ENCODE data around the gene ZNRF2.

Gene ZNRF2

GRCh38 chr7:30366606-30367005 is 82.2 kb downstream of the ZNRF2 start:
- H3K9me2 ChIP-seq (ENCODE audit: low read depth, low read length): no peaks in the 10 kb centered on the region
- no peaks in the 10 kb centered on the region for H3K27me3 ChIP-seq (ENCODE audit: insufficient read depth, low read length)
- H3K79me2 ChIP-seq (ENCODE audit: insufficient read depth, low read length): no peaks in the 10 kb centered on the region
- no peaks in the 10 kb centered on the region for H3K9me3 ChIP-seq (ENCODE audit: low read length)
- H3K4me3 ChIP-seq (ENCODE audit: low read depth, low read length, poor library complexity, severe bottlenecking): no peak overlapping the region
- no peak overlapping the region for H3K9ac ChIP-seq (ENCODE audit: low read length)
- H3K36me3 ChIP-seq (ENCODE audit: insufficient read depth, low read length): 0 out of 2 replicates have a peak, but pooled peaks cover 4% of the 10 kb centered on the region
- H2AFZ ChIP-seq (ENCODE audit: low read length): no peak overlapping the region
- H3F3A ChIP-seq (ENCODE audit: insufficient read depth, low read length): no peaks in the 10 kb centered on the region
- TF ChIP-seq EZH2 (IDR thresholded peaks at IDR 0.05; ENCODE audit: borderline replicate concordance, low read length) (no peak), CTCF (IDR thresholded peaks at IDR 0.05; ENCODE audit: low read length) (no peak)
- peaks cover 33% of the 10 kb centered on the region for H3K4me1 ChIP-seq (ENCODE audit: insufficient read depth, low read length, severe bottlenecking)
- no peak overlapping the region for H3K27ac ChIP-seq (ENCODE audit: low read depth, low read length, poor library complexity, severe bottlenecking)
- H4K20me1 ChIP-seq (ENCODE audit: insufficient read depth, low read length): no peaks in the 10 kb centered on the region
- H3K4me2 ChIP-seq (ENCODE audit: low read length): no peak overlapping the region

GRCh38 chr7:30367561-30367960 is 83.2 kb downstream of the ZNRF2 start:
- H3K27ac ChIP-seq (ENCODE audit: low read depth, low read length, poor library complexity, severe bottlenecking): no peak overlapping the region
- H3K27me3 ChIP-seq (ENCODE audit: insufficient read depth, low read length): no peaks in the 10 kb centered on the region
- H3F3A ChIP-seq (ENCODE audit: insufficient read depth, low read length): no peaks in the 10 kb centered on the region
- no peak overlapping the region for H2AFZ ChIP-seq (ENCODE audit: low read length)
- no peaks in the 10 kb centered on the region for H4K20me1 ChIP-seq (ENCODE audit: insufficient read depth, low read length)
- no peaks in the 10 kb centered on the region for H3K79me2 ChIP-seq (ENCODE audit: insufficient read depth, low read length)
- peaks cover 31% of the 10 kb centered on the region for H3K4me1 ChIP-seq (ENCODE audit: insufficient read depth, low read length, severe bottlenecking)
- no peaks in the 10 kb centered on the region for H3K9me3 ChIP-seq (ENCODE audit: low read length)
- TF ChIP-seq CTCF (IDR thresholded peaks at IDR 0.05; ENCODE audit: low read length) (no peak), EZH2 (IDR thresholded peaks at IDR 0.05; ENCODE audit: borderline replicate concordance, low read length) (no peak)
- H3K9me2 ChIP-seq (ENCODE audit: low read depth, low read length): no peaks in the 10 kb centered on the region
- peaks cover 11% of the 10 kb centered on the region; the same call in 1 of the 2 replicates for H3K36me3 ChIP-seq (ENCODE audit: insufficient read depth, low read length)
- no peak overlapping the region for H3K9ac ChIP-seq (ENCODE audit: low read length)
- no peak overlapping the region for H3K4me3 ChIP-seq (ENCODE audit: low read depth, low read length, poor library complexity, severe bottlenecking)
- no peak overlapping the region for H3K4me2 ChIP-seq (ENCODE audit: low read length)

GRCh38 chr7:30369879-30370278 is 85.5 kb downstream of the ZNRF2 start:
- Histone ChIP-seq H3K9me2 (ENCODE audit: low read depth, low read length) (no peaks in the 10 kb centered on the region), H3K4me1 (ENCODE audit: insufficient read depth, low read length, severe bottlenecking) (peaks cover 10% of the 10 kb centered on the region), H3K36me3 (ENCODE audit: insufficient read depth, low read length) (peaks cover 11% of the 10 kb centered on the region; the same call in 1 of the 2 replicates), H3K9me3 (ENCODE audit: low read length) (no peaks in the 10 kb centered on the region), H3K4me3 (ENCODE audit: low read depth, low read length, poor library complexity, severe bottlenecking) (no peak overlapping the region), H3K27me3 (ENCODE audit: insufficient read depth, low read length) (no peaks in the 10 kb centered on the region), H2AFZ (ENCODE audit: low read length) (no peak overlapping the region), H3K9ac (ENCODE audit: low read length) (no peak overlapping the region), H3F3A (ENCODE audit: insufficient read depth, low read length) (no peaks in the 10 kb centered on the region), H3K4me2 (ENCODE audit: low read length) (no peak overlapping the region), H3K79me2 (ENCODE audit: insufficient read depth, low read length) (no peaks in the 10 kb centered on the region), H4K20me1 (ENCODE audit: insufficient read depth, low read length) (no peaks in the 10 kb centered on the region), H3K27ac (ENCODE audit: low read depth, low read length, poor library complexity, severe bottlenecking) (no peak overlapping the region)
- TF ChIP-seq CTCF (IDR thresholded peaks at IDR 0.05; ENCODE audit: low read length): no peak
- TF ChIP-seq EZH2 (IDR thresholded peaks at IDR 0.05; ENCODE audit: borderline replicate concordance, low read length): no peak

Measured in OCI-LY1 (cell line).